ENCODE data around the gene ACOX2.

- TF ChIP-seq CTCF (conservative IDR thresholded peaks at IDR 0.05; ENCODE audit: low read depth, low read length) (no peak), EZH2phosphoT487 (IDR thresholded peaks at IDR 0.05; ENCODE audit: borderline replicate concordance, low read length) (no peak)
These were observed 14.9 kb downstream of the ACOX2 start for GRCh38 chr3:58521917-58522631.
